T-helper 1 cell treated with Interleukin-12 subunit alpha and Interleukin-12 subunit beta and Interleukin-4 antibody, amounts not matched to agents 30 ng/mL and 1 ng/mL, for 36 hours (primary cell): Measurements from ENCODE around the gene KLHL10. TPM values are rescaled to one million over a fixed set of nuclear protein-coding genes. Genes with fewer than 3 reads are reported as not detected.
"Not testable (repeated sequence)": the region's sequence is repeated elsewhere in the genome, so short reads cannot be mapped to it uniquely, and the experiment has no call there.

Experiments used
- intact Hi-C: fragments of 100-400 bp; cut with micrococcal nuclease; formaldehyde crosslinking; loops from one replicate; pipeline ENCODE4 v1.15.1; 2024
- total RNA-seq: library from RNA; stranded (reverse); gene quantifications from 2 replicates; pipeline ENCODE4 v1.2.3, GENCODE V29; 2022

Gene KLHL10
- total RNA-seq, 1 donor from 2014 or later, result not detected

GRCh38 chr17:41848788-41849187, 11.2 kb downstream of the KLHL10 start:
- intact Hi-C loops, result no loop called here

GRCh38 chr17:41849251-41849990, 11.8 kb downstream of the KLHL10 start:
- intact Hi-C loops, result no loop called here

DNA sequence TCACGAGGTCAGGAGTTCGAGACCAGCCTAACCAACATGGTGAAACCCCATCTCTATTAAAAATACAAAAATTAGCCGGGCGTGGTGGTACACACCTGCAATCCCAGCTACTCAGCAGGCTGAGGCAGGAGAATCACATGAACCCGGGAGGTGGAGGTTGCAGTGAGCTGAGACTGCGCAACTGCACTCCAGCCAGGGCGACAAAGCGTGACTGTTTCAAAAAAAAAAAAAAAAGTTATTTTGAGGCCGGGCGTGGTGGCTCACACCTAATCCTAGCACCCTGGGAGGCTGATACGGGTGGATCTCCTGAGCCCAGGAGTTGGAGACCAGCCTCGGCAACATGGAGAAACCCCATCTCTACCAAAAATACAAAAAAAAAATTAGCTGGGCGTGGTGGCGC, 13.8 kb downstream of the KLHL10 start:
- intact Hi-C loops, result not testable (repeated sequence)

GRCh38 chr17:41860254-41860931, 22.8 kb downstream of the KLHL10 start:
- intact Hi-C loops, result no loop called here

DNA sequence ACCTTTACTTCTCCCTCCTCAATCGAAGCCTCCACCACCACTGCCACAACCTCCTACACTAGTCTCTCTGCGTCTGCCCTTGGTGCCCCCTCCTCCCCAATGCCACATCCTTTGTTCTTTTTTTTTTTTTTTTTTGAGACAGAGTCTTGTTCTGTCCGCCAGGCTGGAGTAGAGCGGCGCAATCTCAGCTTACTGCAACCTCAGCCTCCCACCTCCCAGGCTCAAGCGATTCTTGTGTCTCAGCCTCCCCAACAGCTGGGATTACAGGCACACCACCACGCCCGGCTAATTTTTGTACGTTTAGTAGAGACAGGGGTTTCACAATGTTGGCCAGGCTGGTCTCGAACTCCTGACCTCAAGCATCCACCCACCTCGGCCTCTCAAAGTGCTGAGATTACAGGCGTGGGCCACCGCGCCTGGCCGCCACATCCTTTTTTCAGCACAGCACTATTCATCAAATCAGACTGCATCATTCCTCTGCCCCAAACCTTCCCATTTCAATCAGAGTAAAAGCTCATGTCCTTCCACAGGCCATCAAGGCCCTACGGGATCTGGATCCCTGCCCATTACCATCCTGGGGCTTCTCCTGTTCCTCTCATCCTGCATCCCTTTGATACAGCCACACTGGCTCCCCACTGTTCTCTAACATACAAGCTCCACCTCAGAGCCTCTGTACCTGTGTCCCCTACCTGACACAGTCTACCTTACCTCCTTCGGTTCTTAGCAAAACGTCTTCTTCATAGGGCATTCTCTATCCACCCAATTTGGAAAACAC, 25.6 kb downstream of the KLHL10 start:
- intact Hi-C loops, result no loop called here

DNA sequence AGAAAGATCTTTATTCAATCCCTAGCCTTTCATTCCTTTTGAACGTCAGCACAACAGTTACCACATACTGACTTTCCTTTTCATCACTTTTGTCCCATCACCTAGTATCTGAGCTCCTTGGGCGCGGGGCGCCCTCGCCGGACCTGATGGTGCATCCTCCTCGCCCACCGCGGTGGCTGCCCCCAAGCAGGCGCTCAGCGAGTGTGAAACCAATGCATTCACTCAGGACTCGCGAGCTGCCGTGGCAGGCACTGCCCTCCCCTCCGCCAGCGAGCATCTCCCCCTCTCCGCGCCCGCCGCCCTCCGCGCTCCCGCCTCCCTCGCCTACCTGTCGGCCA, 26.8 kb downstream of the KLHL10 start:
- intact Hi-C loops, result loop anchor here (2.0 kb wide), 3 partner anchors 54 to 176 kb away; partner anchors contain the start of genes EIF1, JUP and P3H4

DNA sequence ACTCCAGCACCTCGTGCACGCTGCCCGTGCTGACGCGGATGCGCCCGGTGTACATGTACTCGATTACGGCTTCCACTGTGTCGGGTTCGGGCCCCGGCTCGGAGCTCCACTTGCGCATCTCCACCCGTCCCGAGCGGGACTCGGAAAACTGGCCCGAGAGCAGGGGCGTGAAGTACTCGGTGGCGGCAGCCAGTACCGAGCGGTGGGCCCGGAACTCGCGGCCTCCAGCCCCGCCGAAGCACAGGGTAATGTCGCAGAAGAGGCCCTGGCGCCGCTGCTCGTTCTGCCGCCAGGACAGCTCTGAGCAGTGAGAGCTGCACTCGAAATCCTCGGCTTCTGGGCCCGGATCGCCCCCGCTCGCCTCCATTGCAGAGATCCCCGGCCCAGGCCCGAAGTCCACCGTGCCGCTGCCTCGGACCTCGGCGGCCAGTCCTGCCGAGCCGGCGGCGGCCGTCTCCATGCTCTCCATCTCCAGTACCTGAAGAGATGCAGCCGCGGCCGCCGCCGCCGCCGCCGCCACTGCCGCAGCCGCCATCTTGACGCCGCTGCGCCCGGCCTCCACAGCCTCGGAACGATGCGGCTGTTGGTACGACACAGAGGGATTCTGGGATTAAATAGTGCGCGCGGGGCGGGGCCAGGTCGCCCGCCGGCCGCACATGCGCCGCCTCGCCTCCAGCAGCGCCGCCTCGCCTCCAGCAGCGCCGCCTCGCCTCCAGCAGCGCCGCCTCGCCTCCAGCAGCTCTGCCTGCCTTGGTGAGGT, 27.4 kb downstream of the KLHL10 start, which contains the start of gene KLHL11:
KLHL11 (minus strand) TSS at position 588 of the 760 bp plus-strand sequence; CDS start at position 535, 53 bp downstream.
- intact Hi-C loops, result loop anchor here (1.0 to 5.0 kb wide), 13 partner anchors 30 to 316 kb away; partner anchors contain the start of genes CNP, DHX58, DNAJC7 and EIF1

DNA sequence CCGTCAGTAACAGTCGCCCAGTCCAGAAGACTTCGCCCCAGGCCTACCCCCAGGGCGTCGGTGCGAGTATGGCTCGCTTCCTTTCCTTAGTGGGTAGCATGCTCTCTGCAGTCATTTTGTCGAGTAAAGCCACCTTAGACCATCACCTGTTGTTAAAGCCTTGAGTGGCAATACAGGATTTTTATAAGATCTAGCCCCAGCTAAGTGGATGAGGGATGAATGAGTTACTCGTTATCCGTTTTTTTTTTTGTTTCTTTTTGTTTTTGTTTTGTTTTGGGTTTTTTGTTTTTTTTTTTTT, 27.9 kb downstream of the KLHL10 start:
- intact Hi-C loops, result loop anchor here (1.0 to 5.0 kb wide), 13 partner anchors 30 to 316 kb away; partner anchors contain the start of genes CNP, DHX58, DNAJC7 and EIF1

DNA sequence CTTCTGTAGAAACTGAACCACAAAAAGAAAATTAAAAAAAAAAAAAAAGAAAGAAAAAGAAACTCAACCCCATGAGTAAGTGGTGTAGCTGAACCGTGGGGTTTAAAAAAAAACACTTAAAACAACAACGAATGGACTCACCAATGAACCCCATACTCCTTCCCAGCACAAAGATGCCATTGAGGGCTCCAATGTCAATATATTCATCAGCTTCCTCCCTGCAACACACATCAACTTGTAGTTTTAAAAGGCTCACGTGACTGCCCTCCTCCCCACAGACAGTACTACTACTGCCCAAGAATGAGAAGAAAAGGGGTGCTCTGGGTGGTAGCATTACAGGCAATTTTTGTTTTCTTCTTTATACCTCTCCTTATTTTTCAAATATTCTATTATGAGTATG, 30.9 kb downstream of the KLHL10 start:
- intact Hi-C loops, result loop anchor here (5.0 kb wide), 1 partner anchor 66 kb away; no protein-coding TSS in a partner anchor

DNA sequence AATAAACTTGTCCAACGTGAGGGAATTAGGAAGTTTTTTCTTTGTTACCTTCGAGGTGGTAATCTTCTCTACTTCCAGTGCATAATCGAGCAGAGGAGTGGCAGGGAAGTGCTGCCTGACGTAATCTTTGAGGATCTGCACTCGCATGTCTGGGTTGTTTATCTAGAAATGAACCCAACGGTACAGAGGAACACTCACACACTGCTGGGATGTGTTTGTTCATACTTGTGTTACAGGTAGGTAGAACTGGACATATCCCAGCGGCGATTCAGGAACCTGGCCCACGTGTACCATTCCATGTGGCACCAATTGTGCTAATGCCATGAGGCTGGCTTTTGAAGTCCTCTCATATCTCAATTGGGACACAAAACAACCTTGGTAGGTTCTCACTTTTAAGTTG, 31.8 kb downstream of the KLHL10 start:
- intact Hi-C loops, result loop anchor here (5.0 kb wide), 1 partner anchor 67 kb away; no protein-coding TSS in a partner anchor

GRCh38 chr17:41870097-41870496, 32.5 kb downstream of the KLHL10 start:
- intact Hi-C loops, result no loop called here

DNA sequence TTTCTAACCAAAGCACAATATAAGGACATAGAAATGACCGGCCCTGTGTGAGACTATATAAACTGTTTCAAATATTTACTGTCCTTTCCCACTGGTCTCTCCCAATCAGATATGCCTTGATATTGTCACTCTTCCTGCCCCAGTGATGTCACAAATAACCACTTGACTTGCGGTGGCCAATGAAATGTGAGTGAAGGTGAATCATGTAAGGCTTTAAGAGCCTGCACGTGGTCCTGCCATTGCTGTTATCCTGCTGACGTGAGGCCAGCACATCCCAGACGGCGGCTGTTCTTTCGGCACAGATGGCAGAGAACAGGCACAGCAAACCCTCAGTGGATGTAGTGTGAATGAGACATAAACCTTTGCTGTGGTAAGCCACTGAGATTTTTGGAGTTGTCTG, 33.0 kb downstream of the KLHL10 start:
- intact Hi-C loops, result no loop called here

DNA sequence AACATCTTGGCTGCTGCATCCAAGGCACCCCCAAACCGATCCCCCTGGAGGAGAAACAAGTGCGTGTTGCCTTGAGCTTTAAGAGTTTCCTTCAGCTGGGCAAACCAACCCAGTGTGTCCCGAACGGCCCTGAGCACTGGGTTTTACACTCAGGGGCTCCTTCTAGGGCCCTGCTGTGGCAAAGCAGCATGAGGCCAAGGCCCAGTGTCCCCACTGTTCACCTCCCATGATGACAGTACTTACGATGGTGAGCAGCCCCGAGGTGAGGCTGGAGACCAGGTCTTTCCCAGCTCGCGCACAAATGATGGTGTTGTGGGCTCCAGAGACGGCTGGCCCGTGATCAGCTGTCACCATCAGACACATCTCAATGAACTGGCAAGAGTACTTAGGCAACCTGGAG, 34.2 kb downstream of the KLHL10 start:
- intact Hi-C loops, result no loop called here

GRCh38 chr17:41873559-41874292, 36.1 kb downstream of the KLHL10 start:
- intact Hi-C loops, result no loop called here

- intact Hi-C loops, result not testable (repeated sequence)
Observed at GRCh38 chr17:41874293-41874670, 36.7 kb downstream of the KLHL10 start.

DNA sequence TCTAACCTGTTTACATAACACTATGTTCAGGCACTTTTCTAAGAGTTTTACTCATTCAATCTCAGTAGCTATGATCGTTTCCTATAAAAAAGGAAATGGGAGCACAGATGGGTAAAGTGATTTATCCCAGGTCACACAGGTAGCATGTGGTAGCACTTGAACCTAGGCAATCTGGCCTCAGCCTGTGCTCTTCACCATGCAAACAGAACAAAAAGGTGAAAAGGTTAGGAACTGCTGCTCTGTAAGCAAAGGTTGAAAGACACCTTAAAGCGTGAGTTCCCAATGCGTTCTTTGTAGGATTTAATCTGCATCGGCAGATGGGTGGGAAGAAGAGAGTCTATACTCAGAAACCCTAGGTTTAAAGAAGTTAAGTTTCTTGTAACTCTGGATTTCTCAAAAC, 42.5 kb downstream of the KLHL10 start:
- intact Hi-C loops, result no loop called here

DNA sequence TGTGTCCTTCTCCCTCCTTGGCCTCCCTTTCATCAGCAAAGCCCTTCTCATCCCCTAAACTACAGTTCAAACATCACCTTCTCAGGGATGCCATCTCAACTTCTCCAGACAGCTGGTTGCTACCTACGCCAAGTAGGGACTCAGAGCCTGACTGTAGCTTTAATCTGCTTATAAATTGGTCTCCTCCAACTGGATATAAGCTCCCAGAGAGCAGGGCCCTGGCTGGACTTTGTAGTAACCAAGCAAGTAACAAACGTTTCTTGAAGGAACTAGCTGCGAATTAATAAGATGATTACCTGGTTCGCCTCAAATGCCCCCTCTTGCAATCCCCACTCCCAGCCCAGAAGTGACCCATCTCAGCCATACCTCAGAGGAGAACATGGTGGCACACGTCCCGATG, 45.1 kb downstream of the KLHL10 start:
- intact Hi-C loops, result no loop called here

DNA sequence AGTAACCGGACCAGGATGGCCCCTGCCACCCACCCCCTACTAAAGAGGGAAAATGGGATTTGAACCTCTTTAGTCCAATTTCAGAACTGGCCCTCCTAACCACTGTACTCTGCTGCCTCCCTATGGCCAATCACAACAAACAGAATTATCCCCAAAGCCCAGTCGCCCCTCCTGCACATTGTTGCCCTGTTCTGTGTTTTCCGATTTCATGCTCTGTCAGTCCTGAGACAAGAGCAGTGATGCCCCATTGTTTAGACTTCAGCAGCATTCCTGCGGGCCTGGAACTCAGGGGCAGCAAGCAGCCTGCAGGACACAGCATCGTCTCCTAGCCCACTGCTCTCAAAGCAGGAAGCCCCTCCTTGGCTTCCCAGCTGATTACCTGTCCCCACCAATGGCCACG, 48.1 kb downstream of the KLHL10 start:
- intact Hi-C loops, result loop anchor here (1.0 kb wide), 1 partner anchor 147 kb away; no protein-coding TSS in a partner anchor

- intact Hi-C loops, result no loop called here
Observed at GRCh38 chr17:41888332-41888965, 50.8 kb downstream of the KLHL10 start.
